ENCODE results near the gene C1QTNF8. TPM values are rescaled to one million over a fixed set of nuclear protein-coding genes. Genes with fewer than 3 reads are reported as not detected.

The C1QTNF8 gene
- total and polyA plus RNA-seq, 2 donors (not counting 1 experiment from before 2014, with no cell fraction given), result not detected

DNA sequence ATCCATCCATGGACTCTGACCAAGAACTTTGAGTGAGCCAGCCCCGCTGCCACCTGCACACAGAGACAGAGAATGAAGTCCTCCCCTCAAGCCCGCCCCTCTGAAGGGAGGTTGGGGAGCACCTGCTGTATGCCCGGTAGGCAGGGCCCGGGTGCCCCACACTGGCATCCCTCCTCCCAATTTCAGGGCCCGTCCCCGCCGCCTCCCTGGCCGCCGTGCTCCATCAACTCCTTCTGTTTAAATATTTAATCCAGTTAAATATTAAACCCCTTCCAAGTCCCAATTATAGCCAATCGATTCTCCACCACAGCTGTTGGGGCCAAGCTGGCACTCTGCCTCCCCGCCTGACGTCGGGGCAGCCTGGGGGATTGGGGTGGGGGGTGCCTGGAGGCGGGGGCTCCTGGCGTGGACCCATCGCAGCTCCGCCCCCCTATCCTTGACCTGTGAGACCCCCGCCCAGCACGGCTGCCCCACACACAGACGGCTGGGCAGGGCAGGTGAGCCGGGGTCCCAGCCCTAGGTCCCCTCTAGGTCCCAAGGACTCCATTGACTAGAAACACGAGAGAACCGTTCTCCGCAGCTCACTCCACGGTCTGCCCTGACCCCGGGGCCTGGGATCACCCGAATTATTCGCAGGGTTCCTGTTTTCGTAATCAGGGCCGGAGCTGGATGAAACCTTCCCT, 38.9 kb upstream of the C1QTNF8 start:
- H3K27me3 ChIP-seq (replicated peaks in 1 of 4; ENCODE audit: control extremely low read depth in 1 of 4, control insufficient read depth in 3 of 4, insufficient read depth in 4 of 4, low read length in 3 of 4), result no peaks in the 10 kb centered on the region
- H3K9ac ChIP-seq (ENCODE audit: low read length), result no peak overlapping the region
- 83% methylated on average over 26 of the region's 30 CpGs for WGBS (ENCODE audit: insufficient coverage)
- intact Hi-C loops (cut with micrococcal nuclease), result no loop called here
- no peak for ATAC-seq (ENCODE audit: low read depth)
- peaks cover 0 to 5% (median 0%) of the 10 kb centered on the region in 3 donors for H3K9me3 ChIP-seq (ENCODE audit: control extremely low read depth in 1 of 3, control insufficient read depth in 2 of 3, insufficient read depth in 1 of 3, low read length in 2 of 3)
- Mint-ChIP-seq H3K4me1 (no peaks in the 10 kb centered on the region), H3K27ac (no peak overlapping the region), H3K9me3 (ENCODE audit: insufficient read depth) (no peaks in the 10 kb centered on the region), H3K27me3 (peaks cover 7% of the 10 kb centered on the region), H3K4me3 (no peak overlapping the region)
- no peak overlapping the region for H3K4me3 ChIP-seq (ENCODE audit: control extremely low read depth in 1 of 5, extremely low read depth in 1 of 5, insufficient read depth in 1 of 5, low read depth in 2 of 5, low read length in 4 of 5)
- H3K36me3 ChIP-seq (replicated peaks in 1 of 2; ENCODE audit: control extremely low read depth in 1 of 2, control insufficient read depth in 1 of 2, extremely low read depth in 1 of 2, insufficient read depth in 2 of 2, low read length in 1 of 2), result no peaks in the 10 kb centered on the region
- H3K4me2 ChIP-seq (replicated peaks; ENCODE audit: low read depth, low read length, poor library complexity, severe bottlenecking), result no peak overlapping the region
- H2AFZ ChIP-seq (ENCODE audit: insufficient read depth, low read depth, low read length, poor library complexity, severe bottlenecking), result no peak overlapping the region
- TF ChIP-seq, protein P1, sequence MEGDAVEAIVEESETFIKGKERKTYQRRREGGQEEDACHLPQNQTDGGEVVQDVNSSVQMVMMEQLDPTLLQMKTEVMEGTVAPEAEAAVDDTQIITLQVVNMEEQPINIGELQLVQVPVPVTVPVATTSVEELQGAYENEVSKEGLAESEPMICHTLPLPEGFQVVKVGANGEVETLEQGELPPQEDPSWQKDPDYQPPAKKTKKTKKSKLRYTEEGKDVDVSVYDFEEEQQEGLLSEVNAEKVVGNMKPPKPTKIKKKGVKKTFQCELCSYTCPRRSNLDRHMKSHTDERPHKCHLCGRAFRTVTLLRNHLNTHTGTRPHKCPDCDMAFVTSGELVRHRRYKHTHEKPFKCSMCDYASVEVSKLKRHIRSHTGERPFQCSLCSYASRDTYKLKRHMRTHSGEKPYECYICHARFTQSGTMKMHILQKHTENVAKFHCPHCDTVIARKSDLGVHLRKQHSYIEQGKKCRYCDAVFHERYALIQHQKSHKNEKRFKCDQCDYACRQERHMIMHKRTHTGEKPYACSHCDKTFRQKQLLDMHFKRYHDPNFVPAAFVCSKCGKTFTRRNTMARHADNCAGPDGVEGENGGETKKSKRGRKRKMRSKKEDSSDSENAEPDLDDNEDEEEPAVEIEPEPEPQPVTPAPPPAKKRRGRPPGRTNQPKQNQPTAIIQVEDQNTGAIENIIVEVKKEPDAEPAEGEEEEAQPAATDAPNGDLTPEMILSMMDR (IDR thresholded peaks at IDR 0.05), result no peak
- TF ChIP-seq EZH2 (IDR thresholded peaks at IDR 0.05; ENCODE audit: borderline replicate concordance, insufficient read depth, low read depth, low read length, poor library complexity, severe bottlenecking), result no peak
- H3K4me1 ChIP-seq (ENCODE audit: control insufficient read depth in 2 of 2, insufficient read depth in 2 of 2, low read length in 2 of 2), result no peaks in the 10 kb centered on the region
- H3K27ac ChIP-seq (ENCODE audit: low read length in 2 of 2), result no peak overlapping the region
- no peaks in the 10 kb centered on the region for H4K20me1 ChIP-seq (ENCODE audit: control insufficient read depth, insufficient read depth, low read length, poor library complexity, severe bottlenecking)
- ChIA-PET CTCF (no interaction called here), POLR2A (no interaction called here)
- no peaks in the 10 kb centered on the region for H3K79me2 ChIP-seq (ENCODE audit: control insufficient read depth, insufficient read depth, low read length)
- DNase-seq, result no peak

- Histone ChIP-seq H3K79me2 (ENCODE audit: control insufficient read depth, insufficient read depth, low read length) (no peaks in the 10 kb centered on the region), H3K4me1 (ENCODE audit: control insufficient read depth in 2 of 2, insufficient read depth in 2 of 2, low read length in 2 of 2) (no peaks in the 10 kb centered on the region), H3K27ac (ENCODE audit: low read length in 2 of 2) (no peak overlapping the region), H3K4me3 (ENCODE audit: control extremely low read depth in 1 of 5, extremely low read depth in 1 of 5, insufficient read depth in 1 of 5, low read depth in 2 of 5, low read length in 4 of 5) (no peak overlapping the region), H4K20me1 (ENCODE audit: control insufficient read depth, insufficient read depth, low read length, poor library complexity, severe bottlenecking) (no peaks in the 10 kb centered on the region), H3K36me3 (replicated peaks in 1 of 2; ENCODE audit: control extremely low read depth in 1 of 2, control insufficient read depth in 1 of 2, extremely low read depth in 1 of 2, insufficient read depth in 2 of 2, low read length in 1 of 2) (no peaks in the 10 kb centered on the region), H3K4me2 (replicated peaks; ENCODE audit: low read depth, low read length, poor library complexity, severe bottlenecking) (no peak overlapping the region), H2AFZ (ENCODE audit: insufficient read depth, low read depth, low read length, poor library complexity, severe bottlenecking) (no peak overlapping the region), H3K27me3 (replicated peaks in 1 of 4; ENCODE audit: control extremely low read depth in 1 of 4, control insufficient read depth in 3 of 4, insufficient read depth in 4 of 4, low read length in 3 of 4) (no peaks in the 10 kb centered on the region), H3K9me3 (ENCODE audit: control extremely low read depth in 1 of 3, control insufficient read depth in 2 of 3, insufficient read depth in 1 of 3, low read length in 2 of 3) (peaks cover 0 to 8% (median 0%) of the 10 kb centered on the region in 3 donors), H3K9ac (ENCODE audit: low read length) (no peak overlapping the region)
- DNase-seq (no peak), ATAC-seq (ENCODE audit: low read depth) (no peak)
- POLR2A ChIA-PET, result no interaction called here
- TF ChIP-seq EZH2 (IDR thresholded peaks at IDR 0.05; ENCODE audit: borderline replicate concordance, insufficient read depth, low read depth, low read length, poor library complexity, severe bottlenecking), result no peak
- TF ChIP-seq, protein P1 (IDR thresholded peaks at IDR 0.05), result no peak
- H3K27me3 Mint-ChIP-seq, result peaks cover 6% of the 10 kb centered on the region
- H3K4me1 Mint-ChIP-seq, result no peaks in the 10 kb centered on the region
- intact Hi-C loops (cut with micrococcal nuclease), result no loop called here
- CTCF ChIA-PET, result no interaction called here
- WGBS (ENCODE audit: insufficient coverage), result 55% methylated on average over 23 of the region's 30 CpGs
- no peaks in the 10 kb centered on the region for H3K9me3 Mint-ChIP-seq (ENCODE audit: insufficient read depth)
- H3K4me3 Mint-ChIP-seq, result no peak overlapping the region
- H3K27ac Mint-ChIP-seq, result no peak overlapping the region
These were observed 37.9 kb upstream of the C1QTNF8 start for GRCh38 chr16:1133810-1134520.

Data from B cell (primary cell).